MCF 10A (cell line): ENCODE measurements around the gene CLCF1. TPM values are rescaled to one million over a fixed set of nuclear protein-coding genes. Genes with fewer than 3 reads are reported as not detected.
A peak's percentile ranks its signal among the peaks of the same experiment; 100 is the strongest.

Source experiments
- BruUV-seq: library from RNA; stranded (reverse); fragments of 400-500 nt; replicated peaks from 2 replicates; lab custom pipeline; 2021; lab: Mats Ljungman, UMichigan
- CTCF ChIA-PET: fragments of 300-600 bp; sonication (Branson Sonifier 250); formaldehyde crosslinking; extraction: SDS; loops from one replicate; lab custom pipeline; 2021; ENCODE audit warnings: antibody characterized with exemption, inconsistent platforms; lab: Yijun Ruan, JAX
- POLR2A ChIA-PET: fragments of 300-600, 350-650 bp; sonication (Branson Sonifier 250); formaldehyde crosslinking; extraction: SDS; loops from one replicate; lab custom pipeline; 2020; ENCODE audit warnings: antibody characterized with exemption, inconsistent platforms; lab: Yijun Ruan, JAX
- DNase-seq: peaks from one replicate; pipeline ENCODE4 v3.0.0-alpha.2; 2018; ENCODE audit not compliant: unreplicated experiment
- H3K27ac Mint-ChIP-seq: one replicate; pipeline ENCODE4 v1.8.0; 2022; ENCODE audit warnings: mild to moderate bottlenecking, low read depth, mixed read lengths; ENCODE audit not compliant: unreplicated experiment
- H3K27me3 Mint-ChIP-seq: one replicate; pipeline ENCODE4 v1.8.0; 2022; ENCODE audit warnings: mixed read lengths; ENCODE audit not compliant: insufficient read depth, unreplicated experiment
- H3K36me3 Mint-ChIP-seq: one replicate; pipeline ENCODE4 v1.8.0; 2022; ENCODE audit warnings: mild to moderate bottlenecking, moderate library complexity, mixed read lengths; ENCODE audit not compliant: insufficient read depth, unreplicated experiment
- H3K4me1 Mint-ChIP-seq: one replicate; pipeline ENCODE4 v1.8.0; 2022; ENCODE audit warnings: mixed read lengths; ENCODE audit not compliant: insufficient read depth, unreplicated experiment
- H3K4me3 Mint-ChIP-seq: one replicate; pipeline ENCODE4 v1.8.0; 2022; ENCODE audit warnings: mild to moderate bottlenecking, moderate library complexity, mixed read lengths; ENCODE audit not compliant: unreplicated experiment
- H3K9me3 Mint-ChIP-seq: one replicate; pipeline ENCODE4 v1.8.0; 2022; ENCODE audit warnings: mixed read lengths; ENCODE audit not compliant: unreplicated experiment
- intact Hi-C: fragments of 100-400 bp; cut with micrococcal nuclease; formaldehyde crosslinking; loops from 2 replicates; pipeline ENCODE4 v1.14.1; 2022
- total RNA-seq: library from RNA; stranded (reverse); gene quantifications from 2 replicates; pipeline ENCODE4 v1.2.3, GENCODE V29; 2022
- TF ChIP-seq, protein P1 (sequence below): fragments of 200-600 bp; IDR thresholded peaks from one replicate; pipeline ENCODE4 v1.8.0; 2022; ENCODE audit warnings: antibody characterized with exemption, mild to moderate bottlenecking; ENCODE audit not compliant: unreplicated experiment

The CLCF1 gene
- total RNA-seq, 1 experiment from 2014 or later, result 5.8 TPM

DNA sequence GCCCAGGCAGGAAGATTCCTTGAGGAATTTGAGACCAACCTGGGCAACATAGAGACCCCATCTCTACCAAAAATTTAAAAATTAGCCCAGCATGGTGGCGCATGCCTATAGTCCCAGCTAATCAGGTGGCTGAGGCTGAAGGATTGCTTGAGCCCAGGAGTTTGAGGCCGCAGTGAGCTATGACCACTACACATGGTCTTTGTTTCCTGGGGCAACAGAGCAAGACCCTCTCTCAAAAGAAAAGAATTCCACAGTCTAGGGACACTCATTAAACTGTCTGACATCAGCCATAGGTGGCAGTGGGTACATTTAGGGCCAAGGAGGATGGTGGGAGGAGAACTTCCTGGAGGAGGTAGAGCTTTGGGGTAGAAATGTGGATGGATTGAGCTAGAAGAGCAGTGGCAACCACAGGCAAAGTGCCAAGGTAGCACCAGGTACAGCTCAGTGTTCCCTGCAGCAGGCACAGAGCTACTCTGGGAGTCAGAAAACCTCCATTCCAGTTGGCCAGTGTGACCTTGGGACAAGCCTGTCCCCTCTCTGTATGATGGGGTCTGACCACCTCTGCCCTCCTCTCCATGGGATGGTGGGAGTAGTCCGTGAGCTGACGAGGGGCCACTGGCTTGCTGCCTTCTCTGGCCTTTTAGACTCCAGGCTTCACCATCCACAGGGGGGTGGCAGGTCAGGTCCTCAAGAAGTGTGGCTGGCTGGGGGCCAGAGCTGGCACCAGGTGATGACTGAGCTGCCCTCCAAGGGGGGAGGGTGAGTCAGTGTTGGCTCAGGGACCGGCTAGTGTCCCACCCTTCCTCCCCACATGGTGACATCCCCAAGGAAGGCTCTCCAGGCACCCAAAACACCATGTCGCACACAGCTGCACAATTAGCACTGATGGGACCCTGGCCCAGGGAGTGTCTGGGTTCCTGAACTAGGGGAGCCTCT is 3.7 kb upstream of the CLCF1 start:
- POLR2A ChIA-PET, result interaction anchor here (0.6 to 2.0 kb wide), 7 partner anchors 15 to 31 kb away, joined by 3 to 6 read pairs (median 4); partner anchors contain the start of genes POLD4 and RAD9A
- CTCF ChIA-PET, result interaction anchor here (0.5 to 19.3 kb wide), 3 partner anchors 15 to 113 kb away, joined by 3 to 659 read pairs (median 6); partner anchors contain the start of genes POLD4 and RAD9A
- TF ChIP-seq, protein P1, sequence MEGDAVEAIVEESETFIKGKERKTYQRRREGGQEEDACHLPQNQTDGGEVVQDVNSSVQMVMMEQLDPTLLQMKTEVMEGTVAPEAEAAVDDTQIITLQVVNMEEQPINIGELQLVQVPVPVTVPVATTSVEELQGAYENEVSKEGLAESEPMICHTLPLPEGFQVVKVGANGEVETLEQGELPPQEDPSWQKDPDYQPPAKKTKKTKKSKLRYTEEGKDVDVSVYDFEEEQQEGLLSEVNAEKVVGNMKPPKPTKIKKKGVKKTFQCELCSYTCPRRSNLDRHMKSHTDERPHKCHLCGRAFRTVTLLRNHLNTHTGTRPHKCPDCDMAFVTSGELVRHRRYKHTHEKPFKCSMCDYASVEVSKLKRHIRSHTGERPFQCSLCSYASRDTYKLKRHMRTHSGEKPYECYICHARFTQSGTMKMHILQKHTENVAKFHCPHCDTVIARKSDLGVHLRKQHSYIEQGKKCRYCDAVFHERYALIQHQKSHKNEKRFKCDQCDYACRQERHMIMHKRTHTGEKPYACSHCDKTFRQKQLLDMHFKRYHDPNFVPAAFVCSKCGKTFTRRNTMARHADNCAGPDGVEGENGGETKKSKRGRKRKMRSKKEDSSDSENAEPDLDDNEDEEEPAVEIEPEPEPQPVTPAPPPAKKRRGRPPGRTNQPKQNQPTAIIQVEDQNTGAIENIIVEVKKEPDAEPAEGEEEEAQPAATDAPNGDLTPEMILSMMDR, result no peak
- H3K4me1 Mint-ChIP-seq, result peaks cover 40% of the 10 kb centered on the region
- no peaks in the 10 kb centered on the region for H3K9me3 Mint-ChIP-seq
- H3K27me3 Mint-ChIP-seq, result no peaks in the 10 kb centered on the region
- no TSS peak for BruUV-seq
- H3K4me3 Mint-ChIP-seq, result no peak overlapping the region
- no peak for DNase-seq
- H3K27ac Mint-ChIP-seq, result no peak overlapping the region
- peaks cover 24% of the 10 kb centered on the region for H3K36me3 Mint-ChIP-seq
- intact Hi-C loops, result no loop called here

DNA sequence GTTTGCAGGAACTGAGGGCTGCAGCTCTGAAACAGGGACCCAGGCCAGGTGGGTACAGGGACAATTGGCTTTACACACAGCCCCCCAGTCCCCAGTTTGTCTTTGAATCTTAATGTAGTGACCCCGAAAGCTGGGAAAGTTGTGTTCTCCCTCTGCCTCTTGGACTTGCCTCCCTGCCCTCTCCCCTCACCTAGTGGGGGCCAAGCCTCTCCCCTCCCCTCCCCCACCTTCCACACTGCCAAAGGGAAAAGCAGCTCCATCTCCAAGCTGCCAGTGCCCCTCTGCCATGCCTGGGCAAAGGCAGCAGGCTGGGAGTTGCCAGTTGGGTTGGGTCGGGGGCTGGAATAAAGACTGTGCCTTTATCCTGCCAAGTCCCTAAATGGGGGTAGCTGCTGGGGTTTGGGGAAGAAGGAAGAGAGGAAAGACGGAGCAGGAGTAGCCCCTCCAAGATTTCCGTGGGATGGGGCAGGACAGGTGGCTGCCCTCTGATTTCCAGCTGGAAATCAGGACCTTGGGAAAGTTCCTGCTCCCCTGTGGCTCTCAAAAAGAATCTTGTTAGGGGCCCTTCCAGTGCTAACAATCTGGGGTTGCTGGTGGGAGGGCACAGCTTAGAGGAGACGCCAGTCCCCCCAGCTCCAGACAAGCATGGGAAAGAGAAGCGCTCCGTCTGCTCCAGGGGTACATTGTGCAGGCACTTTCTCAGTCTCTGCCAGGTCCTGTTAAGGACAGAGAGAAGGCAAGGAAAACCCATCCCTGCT is 2.8 kb upstream of the CLCF1 start:
- H3K9me3 Mint-ChIP-seq, result no peaks in the 10 kb centered on the region
- H3K4me3 Mint-ChIP-seq, result no peak overlapping the region
- ChIA-PET CTCF (interaction anchor here (0.5 to 19.3 kb wide), 4 partner anchors 15 to 1584 kb away, joined by 3 to 659 read pairs (median 4); partner anchors contain the start of genes POLD4 and RAD9A), POLR2A (interaction anchor here (0.7 to 2.0 kb wide), 5 partner anchors 10 to 23 kb away, joined by 3 to 6 read pairs (median 4); partner anchors contain the start of genes POLD4 and RAD9A)
- no peak for DNase-seq
- H3K36me3 Mint-ChIP-seq, result peaks cover 15% of the 10 kb centered on the region
- H3K4me1 Mint-ChIP-seq, result peaks cover 47% of the 10 kb centered on the region
- no TSS peak for BruUV-seq
- no peaks in the 10 kb centered on the region for H3K27me3 Mint-ChIP-seq
- intact Hi-C loops, result no loop called here
- H3K27ac Mint-ChIP-seq, result no peak overlapping the region
- TF ChIP-seq, protein P1, result no peak

DNA sequence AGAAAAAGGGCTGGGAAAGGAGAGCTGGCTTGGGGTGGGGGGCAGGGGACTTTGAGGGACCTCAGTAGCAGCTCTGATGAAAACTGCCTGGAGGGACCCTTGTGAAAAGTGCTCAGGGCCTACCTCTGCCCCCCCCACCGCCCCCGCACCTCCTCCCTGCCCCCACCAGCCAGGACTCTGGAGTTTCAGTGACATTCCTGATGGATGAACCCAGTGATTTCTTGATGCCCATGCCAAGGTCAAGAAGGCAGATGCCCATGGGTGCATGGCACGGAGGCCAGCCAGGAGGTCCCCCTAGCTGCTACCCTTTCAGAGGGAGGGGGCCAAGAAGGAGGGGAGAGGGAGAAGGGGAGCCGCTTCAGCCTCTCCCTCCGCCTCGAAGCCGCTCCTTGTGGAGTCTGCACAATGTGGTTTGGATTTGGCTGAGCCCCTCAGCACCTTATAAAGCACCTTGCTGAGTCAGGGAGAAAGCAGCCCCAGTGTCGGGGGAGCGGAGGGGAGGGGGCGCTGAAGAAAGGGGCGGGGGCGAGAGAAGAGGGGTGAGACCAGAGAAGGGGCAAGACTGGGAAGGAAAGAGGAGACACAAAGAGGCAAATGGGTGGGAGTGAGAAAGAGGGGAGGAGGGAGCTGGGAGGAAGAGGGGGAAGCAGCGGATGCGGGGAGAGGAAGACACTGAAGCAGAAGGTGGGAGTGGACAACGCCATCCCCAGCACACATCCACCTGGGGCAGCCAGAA is 2.1 kb upstream of the CLCF1 start:
- ChIA-PET POLR2A (interaction anchor here (0.7 to 6.9 kb wide), 3 partner anchors 11 to 21 kb away, joined by 3 to 91 read pairs (median 4); partner anchors contain the start of genes POLD4 and RAD9A), CTCF (interaction anchor here (0.5 to 19.3 kb wide), 3 partner anchors 18 to 1583 kb away, joined by 3 to 659 read pairs (median 3); partner anchors contain the start of gene POLD4)
- intact Hi-C loops, result no loop called here
- Mint-ChIP-seq H3K4me1 (peaks cover 48% of the 10 kb centered on the region), H3K4me3 (peak overlapping the region; percentile 84), H3K9me3 (no peaks in the 10 kb centered on the region), H3K27me3 (no peaks in the 10 kb centered on the region), H3K36me3 (peaks cover 11% of the 10 kb centered on the region), H3K27ac (no peak overlapping the region)
- no TSS peak for BruUV-seq
- TF ChIP-seq, protein P1, result no peak
- DNase-seq, result no peak
